ENCODE results near the gene SHMT2.

The SHMT2 gene

DNA sequence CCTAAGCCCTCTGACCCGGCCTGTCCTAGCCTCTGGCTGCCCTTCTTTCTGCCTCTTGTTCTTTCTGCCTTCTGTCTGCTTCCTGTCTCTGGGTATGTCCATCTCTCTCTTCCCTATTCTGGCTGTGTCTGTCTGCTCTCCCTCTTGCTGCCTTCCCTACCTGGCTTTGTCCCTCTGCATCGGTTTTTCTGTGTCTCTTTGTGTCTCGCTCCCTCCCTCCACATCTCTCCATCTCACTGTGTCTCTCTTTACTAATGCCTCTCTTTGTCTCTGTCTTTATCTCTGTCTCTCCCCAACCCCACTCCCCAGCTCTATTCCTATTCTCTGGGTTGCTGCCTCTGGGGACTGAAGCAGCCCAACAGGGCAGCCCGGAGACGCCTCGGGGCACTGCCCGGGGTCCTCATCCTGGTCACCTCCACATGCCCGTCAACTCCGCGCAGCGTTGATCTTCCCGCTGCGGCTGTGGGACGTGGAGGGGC, 10.1 kb downstream of the SHMT2 start:
- DNase-seq (ENCODE audit: low read depth in 3 of 3), result no peak

DNA sequence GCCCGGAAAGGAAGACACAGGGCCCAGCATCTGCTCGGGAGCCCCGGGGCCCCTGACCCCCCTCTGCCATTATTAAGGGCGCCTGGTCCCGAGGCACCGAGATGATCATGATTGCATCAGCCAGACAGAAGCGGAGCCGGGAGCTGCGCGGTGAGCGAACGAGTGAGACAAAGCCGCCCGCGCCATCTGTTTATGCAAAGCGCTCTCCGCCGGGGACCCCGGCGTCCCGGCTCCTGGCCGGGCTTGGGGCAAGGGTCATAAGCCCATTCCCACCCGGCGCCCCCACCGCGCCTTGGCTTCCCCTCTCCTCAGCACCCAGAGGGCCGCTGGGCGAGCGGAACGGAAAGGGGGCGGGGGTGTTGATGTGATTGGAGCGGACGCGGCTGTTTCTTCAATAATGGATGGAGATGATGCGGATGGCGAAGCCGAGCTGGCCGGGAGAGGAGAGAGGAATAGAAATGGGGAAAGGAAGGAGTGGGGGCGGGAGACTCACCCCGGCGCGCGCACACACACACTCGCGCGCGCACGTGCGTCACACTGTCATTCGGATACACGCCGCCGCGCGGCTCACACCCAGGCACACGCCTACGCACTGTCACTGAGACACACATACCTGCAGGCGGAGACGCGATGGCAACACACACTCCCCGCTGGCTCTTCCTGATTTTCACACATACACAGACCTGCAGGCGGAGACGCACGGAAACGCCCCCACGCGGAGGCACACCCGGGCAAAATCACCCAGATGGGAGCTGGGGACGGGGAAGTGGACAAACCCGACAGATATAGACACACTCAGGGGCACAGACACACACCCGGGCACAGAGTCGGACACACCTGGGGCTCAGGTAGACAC, 10.8 kb downstream of the SHMT2 start:
- DNase-seq (ENCODE audit: low read depth in 3 of 3), result peak in 2 of 3 experiments; percentile 72 to 81

- DNase-seq (ENCODE audit: low read depth in 3 of 3), result no peak
These were observed 11.5 kb downstream of the SHMT2 start for GRCh38 chr12:57240926-57241401.

- DNase-seq (ENCODE audit: low read depth in 3 of 3), result no peak
These were observed 12.1 kb downstream of the SHMT2 start for GRCh38 chr12:57241402-57242310.

DNA sequence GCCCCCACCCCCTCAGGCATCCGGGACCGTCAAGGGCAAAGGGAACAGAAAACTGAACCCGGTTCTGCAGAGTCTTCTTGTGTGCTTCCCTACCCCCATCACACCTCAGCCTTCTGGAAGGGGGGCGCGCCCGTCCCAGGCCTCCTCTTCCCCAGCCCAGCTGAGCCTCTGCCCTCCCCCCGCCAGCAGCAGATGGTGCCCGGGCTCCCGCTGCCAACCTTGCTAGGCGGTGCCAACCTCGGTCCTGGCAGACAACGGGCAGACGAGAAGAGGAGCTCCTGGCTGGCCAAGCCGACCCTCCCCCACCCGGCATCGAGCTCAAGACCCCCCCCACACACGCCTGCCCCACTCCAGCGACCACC, 12.8 kb downstream of the SHMT2 start:
- no peak for DNase-seq (ENCODE audit: low read depth in 3 of 3)

DNA sequence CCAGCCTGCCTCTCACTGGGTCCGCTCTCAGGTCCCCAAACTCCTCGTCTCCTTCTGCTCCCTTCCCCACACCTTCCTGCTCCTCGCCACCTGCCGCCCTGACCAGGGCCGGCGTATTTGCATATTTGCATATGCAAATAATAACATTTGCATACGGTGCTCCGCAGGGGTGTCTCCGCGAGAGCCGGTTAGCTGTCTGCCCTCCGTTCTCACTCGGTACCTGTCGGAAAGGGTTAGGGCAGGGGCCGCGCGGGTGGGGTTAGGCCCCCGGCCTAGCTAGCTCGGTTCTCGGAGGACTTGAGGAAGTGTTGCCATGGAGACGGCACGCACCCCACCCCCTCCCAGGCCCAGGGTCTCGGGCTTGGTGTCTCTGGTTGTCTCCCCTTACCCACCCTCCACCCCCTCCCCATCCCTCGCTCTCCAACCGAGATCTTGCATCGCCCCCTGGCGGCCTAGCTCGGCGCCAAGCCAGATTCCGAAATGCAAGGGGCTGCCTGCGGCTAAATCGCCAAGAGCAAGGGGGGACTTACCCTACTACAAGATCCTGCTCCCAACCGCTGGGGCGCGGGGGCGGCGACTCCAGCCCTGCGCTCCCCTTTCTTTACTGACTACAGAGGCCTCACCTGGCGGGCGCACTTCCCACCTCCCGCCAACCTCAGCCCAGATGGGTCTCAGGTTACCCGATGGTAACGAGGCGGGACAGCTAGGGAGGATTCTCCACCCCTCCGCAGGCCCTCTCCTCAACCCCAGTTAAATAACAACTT, 13.4 kb downstream of the SHMT2 start:
- DNase-seq (ENCODE audit: low read depth in 3 of 3), result peak in 2 of 3 experiments; percentile 43 to 56

DNA sequence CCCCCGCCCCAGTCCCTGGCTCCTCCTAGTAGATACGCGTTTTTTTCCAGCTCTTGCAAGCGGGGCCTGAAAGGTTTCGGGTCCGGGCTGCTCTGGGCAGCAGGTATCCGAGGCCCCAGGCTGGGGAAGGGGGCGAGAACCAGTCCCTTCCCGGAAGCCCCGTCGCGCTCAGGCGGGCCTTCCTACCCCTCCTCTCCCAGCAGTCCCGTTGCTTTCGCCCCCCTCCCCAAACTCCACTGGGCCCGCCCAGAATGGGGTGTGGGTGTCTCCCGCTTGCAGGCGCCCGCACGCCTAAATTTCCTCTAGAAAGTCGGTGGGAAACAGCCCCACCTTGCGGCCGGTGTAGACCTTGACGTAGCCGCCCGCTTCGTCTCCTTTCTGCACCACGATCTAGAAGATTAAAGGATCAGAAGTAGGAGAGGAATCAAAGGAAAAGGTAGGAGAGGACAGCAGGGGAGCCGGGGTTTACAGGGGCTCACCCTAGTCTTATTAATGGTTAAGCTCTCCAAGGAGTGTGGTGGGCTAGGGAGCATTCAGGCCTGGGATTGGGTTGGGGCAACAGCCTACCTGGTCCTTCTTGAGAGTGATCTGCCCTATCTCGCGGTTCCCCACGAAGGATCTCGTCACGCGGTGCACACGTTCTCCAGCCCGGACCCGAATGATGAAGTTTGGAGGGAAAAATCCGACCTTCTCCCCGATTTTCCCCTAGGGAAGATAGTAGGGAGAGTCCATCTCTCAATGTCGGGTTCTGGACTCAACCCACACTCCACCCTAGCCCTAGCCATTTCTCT, 14.2 kb downstream of the SHMT2 start:
- DNase-seq (ENCODE audit: low read depth in 3 of 3), result peak; percentile 65 to 79 (median 67)

GRCh38 chr12:57244312-57244696, 14.8 kb downstream of the SHMT2 start:
- no peak for DNase-seq (ENCODE audit: low read depth in 3 of 3)

- DNase-seq (ENCODE audit: low read depth in 3 of 3), result no peak
These were observed 17.5 kb downstream of the SHMT2 start for GRCh38 chr12:57247041-57247440.

GRCh38 chr12:57248934-57249742, 19.6 kb downstream of the SHMT2 start:
- DNase-seq (ENCODE audit: low read depth in 3 of 3), result no peak

DNA sequence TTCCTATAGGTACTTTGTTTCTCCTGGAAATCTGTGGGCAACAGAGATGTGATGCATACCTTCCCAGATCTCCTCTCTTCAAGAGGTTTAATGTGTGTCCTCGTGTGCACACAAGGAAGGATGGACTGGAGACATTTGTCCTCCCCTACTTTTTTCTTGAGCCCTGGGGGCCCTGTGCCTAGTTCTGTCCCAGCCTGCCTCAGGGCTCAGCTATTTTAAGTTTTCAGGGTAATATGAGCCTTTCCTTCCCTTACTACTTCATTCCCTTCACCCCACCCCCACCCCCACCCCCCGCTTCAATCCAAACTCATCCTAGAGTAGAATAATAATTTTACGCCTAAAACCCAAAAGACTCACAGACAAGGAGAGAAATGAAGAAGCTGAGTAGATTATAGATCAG, 21.0 kb downstream of the SHMT2 start:
- no peak for DNase-seq (ENCODE audit: low read depth in 3 of 3)

- DNase-seq (ENCODE audit: low read depth in 3 of 3), result no peak
These were observed 21.4 kb downstream of the SHMT2 start, which contains the start of gene STAC3 for GRCh38 chr12:57250956-57251355. STAC3 (minus strand) TSS chr12:57251187; CDS start chr12:57249636, 1,551 bp downstream.

DNA sequence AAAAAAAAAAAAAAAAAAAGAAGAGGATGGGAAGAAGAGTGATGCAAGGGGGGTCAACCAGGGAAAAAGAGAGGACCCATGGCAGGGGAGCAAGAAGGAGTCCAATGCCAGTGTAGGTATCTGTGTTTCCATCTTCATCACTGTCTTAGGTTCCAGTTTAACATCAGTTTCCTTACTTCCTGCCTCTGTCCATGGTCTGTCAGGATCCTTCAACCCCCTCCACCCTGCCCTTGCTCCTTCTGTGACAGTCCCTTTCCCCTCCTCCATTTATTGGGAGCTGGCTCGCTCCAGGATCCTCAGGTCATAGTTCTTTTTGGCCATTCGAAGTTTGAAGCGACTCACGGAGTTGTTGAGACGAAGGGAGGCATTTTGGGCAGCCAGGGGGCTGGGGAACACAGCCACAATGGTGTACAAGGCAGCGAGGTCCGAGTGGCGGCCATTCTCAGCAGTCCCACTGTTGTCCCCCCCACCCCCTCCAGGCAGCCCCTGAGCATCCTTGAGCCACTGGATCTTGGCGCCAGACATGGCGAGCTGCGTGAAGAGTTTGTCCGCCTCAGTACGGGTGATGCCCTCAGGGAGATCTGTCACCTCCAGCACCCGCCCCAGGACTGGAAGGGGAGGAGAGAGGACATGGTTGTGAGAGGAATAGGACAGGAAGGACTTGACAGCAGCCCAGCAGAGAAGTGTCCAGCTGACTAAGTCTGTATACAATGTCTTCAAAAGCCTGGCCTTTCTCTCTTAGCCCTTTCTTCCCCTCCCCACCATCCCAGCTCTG, 25.2 kb downstream of the SHMT2 start:
- no peak for DNase-seq (ENCODE audit: low read depth in 3 of 3)

DNA sequence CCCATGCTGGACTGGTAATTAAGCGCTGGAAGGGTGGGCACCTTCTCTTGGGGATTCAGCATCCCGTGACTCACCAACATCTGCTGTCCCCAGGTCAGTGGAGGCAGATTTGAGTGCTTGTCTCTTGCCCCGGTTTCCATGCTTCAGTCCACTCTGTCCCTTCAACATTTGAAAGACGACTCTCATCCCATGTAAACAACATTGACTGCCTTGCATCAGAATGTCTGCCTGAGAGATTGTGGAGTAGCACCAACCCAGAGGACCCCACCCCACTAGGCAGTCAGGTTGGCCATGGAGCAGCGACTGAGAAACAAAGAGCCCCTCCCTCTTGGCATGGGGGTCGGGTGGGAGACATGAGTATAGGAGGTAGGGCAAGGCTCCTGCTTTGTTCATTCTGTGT, 26.4 kb downstream of the SHMT2 start:
- no peak for DNase-seq (ENCODE audit: low read depth in 3 of 3)

DNA sequence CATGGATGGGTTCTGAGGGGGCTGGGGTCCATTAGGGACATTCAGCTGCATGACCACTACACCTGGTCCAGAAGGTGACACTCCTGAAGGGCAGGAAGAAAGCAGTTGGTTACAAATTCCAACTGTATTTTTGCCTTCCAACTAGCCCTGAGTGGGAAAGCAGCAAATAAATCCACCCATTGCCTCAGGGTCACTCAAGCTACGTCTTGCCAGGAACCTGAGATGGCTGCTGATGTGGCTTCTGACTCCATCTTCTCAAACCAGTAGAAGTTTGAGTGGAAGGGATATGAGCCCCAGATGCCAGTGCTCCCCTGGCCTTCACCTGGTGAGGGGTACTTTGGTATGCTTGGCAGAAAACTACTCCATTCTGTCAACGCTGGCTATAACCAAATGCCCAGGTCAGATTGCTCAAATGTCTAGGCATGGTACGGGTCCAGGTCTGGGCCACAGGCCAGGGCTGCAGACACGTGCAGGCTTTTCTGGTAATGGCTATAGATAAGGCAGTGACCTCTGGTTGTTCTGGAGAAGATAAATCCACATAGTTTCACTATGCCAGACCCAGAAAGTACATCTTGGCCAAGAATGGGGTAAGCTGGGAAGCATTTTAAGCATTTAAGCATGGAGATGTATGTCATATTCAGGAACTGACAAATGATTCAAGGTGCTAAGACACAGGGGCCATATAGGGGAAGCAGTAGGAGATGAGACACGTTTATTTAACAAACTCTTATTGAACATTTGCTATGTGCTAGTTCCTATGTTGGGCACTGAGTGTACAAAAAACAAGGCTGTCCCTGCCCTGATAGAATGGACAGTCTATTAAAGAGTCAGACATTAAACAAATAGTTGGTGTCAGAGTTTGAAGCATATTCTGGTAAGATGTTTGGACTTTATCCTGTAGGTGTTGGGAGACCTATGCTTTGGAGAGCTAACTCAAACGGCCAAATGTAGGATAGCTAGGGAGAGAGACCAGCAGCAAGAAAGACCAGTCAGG, 29.8 kb downstream of the SHMT2 start:
- DNase-seq (ENCODE audit: low read depth in 3 of 3), result no peak

GRCh38 chr12:57260366-57260765, 30.9 kb downstream of the SHMT2 start:
- no peak for DNase-seq (ENCODE audit: low read depth in 3 of 3)

GRCh38 chr12:57261428-57261865, 31.9 kb downstream of the SHMT2 start:
- no peak for DNase-seq (ENCODE audit: low read depth in 3 of 3)
